ENCODE data around the gene RRN3.
"Not testable (repeated sequence)": the region's sequence is repeated elsewhere in the genome, so short reads cannot be mapped to it uniquely, and the experiment has no call there.

RRN3 gene

GRCh38 chr16:15099366-15099909 is 5.4 kb upstream of the RRN3 start:
- not testable (repeated sequence) for DNase-seq (ENCODE audit: low spot score)

GRCh38 chr16:15096583-15096972 is 2.5 kb upstream of the RRN3 start:
- not testable (repeated sequence) for DNase-seq (ENCODE audit: low spot score)

- DNase-seq (ENCODE audit: low spot score), result not testable (repeated sequence)
Measured at GRCh38 chr16:15093571-15093954, 509 bp downstream of the RRN3 start.

- DNase-seq (ENCODE audit: low spot score), result not testable (repeated sequence)
Measured at GRCh38 chr16:15090663-15091269, 3.3 kb downstream of the RRN3 start.

- not testable (repeated sequence) for DNase-seq (ENCODE audit: low spot score)
Measured at GRCh38 chr16:15082788-15083187, 11.3 kb downstream of the RRN3 start.

- DNase-seq (ENCODE audit: low spot score), result not testable (repeated sequence)
Measured at GRCh38 chr16:15080883-15081282, 13.2 kb downstream of the RRN3 start.

- not testable (repeated sequence) for DNase-seq (ENCODE audit: low spot score)
Measured at GRCh38 chr16:15076161-15076560, 17.9 kb downstream of the RRN3 start.

GRCh38 chr16:15073101-15073500 is 21.0 kb downstream of the RRN3 start:
- DNase-seq (ENCODE audit: low spot score), result no peak

GRCh38 chr16:15071916-15072769 is 21.9 kb downstream of the RRN3 start:
- not testable (repeated sequence) for DNase-seq (ENCODE audit: low spot score)

GRCh38 chr16:15071013-15071412 is 23.1 kb downstream of the RRN3 start:
- not testable (repeated sequence) for DNase-seq (ENCODE audit: low spot score)

- DNase-seq (ENCODE audit: low spot score), result not testable (repeated sequence)
Measured at GRCh38 chr16:15066690-15067089, 27.4 kb downstream of the RRN3 start.

- not testable (repeated sequence) for DNase-seq (ENCODE audit: low spot score)
Measured at GRCh38 chr16:15065961-15066360, 28.1 kb downstream of the RRN3 start.

GRCh38 chr16:15062085-15062810 is 31.8 kb downstream of the RRN3 start:
- not testable (repeated sequence) for DNase-seq (ENCODE audit: low spot score)

- DNase-seq (ENCODE audit: low spot score), result peak; percentile 3
Measured at GRCh38 chr16:15059324-15059723, 34.7 kb downstream of the RRN3 start.

GRCh38 chr16:15057681-15058417 is 36.2 kb downstream of the RRN3 start:
- no peak for DNase-seq (ENCODE audit: low spot score)

GRCh38 chr16:15055141-15056053 is 38.7 kb downstream of the RRN3 start:
- no peak for DNase-seq (ENCODE audit: low spot score)

- DNase-seq (ENCODE audit: low spot score), result no peak
Measured at GRCh38 chr16:15054357-15055140, 39.5 kb downstream of the RRN3 start.

- DNase-seq (ENCODE audit: low spot score), result no peak
Measured at GRCh38 chr16:15053904-15054303, 40.2 kb downstream of the RRN3 start.

GRCh38 chr16:15052747-15053476 is 41.2 kb downstream of the RRN3 start:
- no peak for DNase-seq (ENCODE audit: low spot score)

Measured in hematopoietic multipotent progenitor cell treated with erythropoietin and hydrocortisone succinate and interleukin-3 and kit ligand, for 17 days (in vitro differentiated cells).